Ishikawa (cell line): Measurements from ENCODE around the gene AP3S1.

Experiments
- CEBPB ChIP-seq: IDR thresholded peaks from 2 replicates; pipeline ENCODE4 v1.6.1; 2012
- FOXM1 ChIP-seq: IDR thresholded peaks from 2 replicates; pipeline ENCODE4 v1.6.1; 2012; ENCODE audit warnings: low read depth, borderline replicate concordance
- TAF1 ChIP-seq: IDR thresholded peaks from 2 replicates; pipeline ENCODE4 v1.6.1; 2012; ENCODE audit warnings: low read depth, mild to moderate bottlenecking
- YY1 ChIP-seq: IDR thresholded peaks from 2 replicates; pipeline ENCODE4 v1.6.1; 2012; ENCODE audit warnings: low read depth
- TF ChIP-seq, protein P1 (sequence below): IDR thresholded peaks from 2 replicates; pipeline ENCODE4 v1.6.1; 2012; ENCODE audit warnings: low read depth, mild to moderate bottlenecking
- TF ChIP-seq, protein P2 (sequence below): IDR thresholded peaks from 2 replicates; pipeline ENCODE4 v1.6.1; 2012

DNA sequence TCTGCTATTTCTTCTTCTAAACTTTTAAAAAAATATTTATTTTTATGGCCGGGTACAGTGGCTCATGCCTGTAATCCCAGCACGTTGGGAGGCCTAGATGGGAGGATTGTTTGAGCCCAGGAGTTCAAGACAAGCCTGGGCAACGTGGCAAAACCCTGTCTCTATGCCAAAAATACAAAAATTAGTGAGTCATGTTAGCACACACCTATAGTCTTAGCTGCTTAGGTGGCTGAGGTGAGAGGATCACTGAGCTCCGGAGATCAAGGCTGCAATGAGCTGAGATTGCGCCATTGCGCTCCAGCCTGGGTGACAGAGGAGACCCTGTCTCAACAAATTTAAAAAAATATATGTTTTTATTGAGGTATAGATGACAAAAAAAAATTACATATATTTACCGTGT is 5.6 kb downstream of the AP3S1 start:
- TF ChIP-seq CEBPB (no peak), TAF1 (no peak), YY1 (no peak), FOXM1 (no peak)
- TF ChIP-seq, protein P1, sequence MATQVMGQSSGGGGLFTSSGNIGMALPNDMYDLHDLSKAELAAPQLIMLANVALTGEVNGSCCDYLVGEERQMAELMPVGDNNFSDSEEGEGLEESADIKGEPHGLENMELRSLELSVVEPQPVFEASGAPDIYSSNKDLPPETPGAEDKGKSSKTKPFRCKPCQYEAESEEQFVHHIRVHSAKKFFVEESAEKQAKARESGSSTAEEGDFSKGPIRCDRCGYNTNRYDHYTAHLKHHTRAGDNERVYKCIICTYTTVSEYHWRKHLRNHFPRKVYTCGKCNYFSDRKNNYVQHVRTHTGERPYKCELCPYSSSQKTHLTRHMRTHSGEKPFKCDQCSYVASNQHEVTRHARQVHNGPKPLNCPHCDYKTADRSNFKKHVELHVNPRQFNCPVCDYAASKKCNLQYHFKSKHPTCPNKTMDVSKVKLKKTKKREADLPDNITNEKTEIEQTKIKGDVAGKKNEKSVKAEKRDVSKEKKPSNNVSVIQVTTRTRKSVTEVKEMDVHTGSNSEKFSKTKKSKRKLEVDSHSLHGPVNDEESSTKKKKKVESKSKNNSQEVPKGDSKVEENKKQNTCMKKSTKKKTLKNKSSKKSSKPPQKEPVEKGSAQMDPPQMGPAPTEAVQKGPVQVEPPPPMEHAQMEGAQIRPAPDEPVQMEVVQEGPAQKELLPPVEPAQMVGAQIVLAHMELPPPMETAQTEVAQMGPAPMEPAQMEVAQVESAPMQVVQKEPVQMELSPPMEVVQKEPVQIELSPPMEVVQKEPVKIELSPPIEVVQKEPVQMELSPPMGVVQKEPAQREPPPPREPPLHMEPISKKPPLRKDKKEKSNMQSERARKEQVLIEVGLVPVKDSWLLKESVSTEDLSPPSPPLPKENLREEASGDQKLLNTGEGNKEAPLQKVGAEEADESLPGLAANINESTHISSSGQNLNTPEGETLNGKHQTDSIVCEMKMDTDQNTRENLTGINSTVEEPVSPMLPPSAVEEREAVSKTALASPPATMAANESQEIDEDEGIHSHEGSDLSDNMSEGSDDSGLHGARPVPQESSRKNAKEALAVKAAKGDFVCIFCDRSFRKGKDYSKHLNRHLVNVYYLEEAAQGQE, result no peak
- TF ChIP-seq, protein P2, sequence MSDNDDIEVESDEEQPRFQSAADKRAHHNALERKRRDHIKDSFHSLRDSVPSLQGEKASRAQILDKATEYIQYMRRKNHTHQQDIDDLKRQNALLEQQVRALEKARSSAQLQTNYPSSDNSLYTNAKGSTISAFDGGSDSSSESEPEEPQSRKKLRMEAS, result no peak
